GM19025 (cell line): ENCODE data around the gene CFAP97D1.
"Not testable (repeated sequence)": the region's sequence is repeated elsewhere in the genome, so short reads cannot be mapped to it uniquely, and the experiment has no call there.

Source experiments
- ATAC-seq: cut with Tn5 transposase; IDR thresholded peaks from one replicate; pipeline ENCODE4 v1.9.1; 2021; ENCODE audit warnings: mild to moderate bottlenecking, low read depth, moderate library complexity; ENCODE audit not compliant: unreplicated experiment

Gene CFAP97D1

GRCh38 chr17:43791589-43791988 is 11.4 kb downstream of the CFAP97D1 start:
- no peak for ATAC-seq

GRCh38 chr17:43792668-43793067 is 12.4 kb downstream of the CFAP97D1 start:
- ATAC-seq = not testable (repeated sequence)

GRCh38 chr17:43798024-43798423 is 17.8 kb downstream of the CFAP97D1 start:
- not testable (repeated sequence) for ATAC-seq

GRCh38 chr17:43799047-43799446 is 18.8 kb downstream of the CFAP97D1 start:
- no peak for ATAC-seq

GRCh38 chr17:43800736-43801135 is 20.5 kb downstream of the CFAP97D1 start:
- no peak for ATAC-seq

GRCh38 chr17:43801844-43802243 is 21.6 kb downstream of the CFAP97D1 start:
- no peak for ATAC-seq

- ATAC-seq = no peak
Observed at GRCh38 chr17:43803758-43804157, 23.5 kb downstream of the CFAP97D1 start.

GRCh38 chr17:43805117-43805516 is 24.9 kb downstream of the CFAP97D1 start:
- no peak for ATAC-seq

- no peak for ATAC-seq
Observed at GRCh38 chr17:43808076-43808475, 27.8 kb downstream of the CFAP97D1 start.

- no peak for ATAC-seq
Observed at GRCh38 chr17:43809121-43809520, 28.9 kb downstream of the CFAP97D1 start.

GRCh38 chr17:43810226-43810715 is 30.0 kb downstream of the CFAP97D1 start:
- no peak for ATAC-seq

GRCh38 chr17:43810823-43811222 is 30.6 kb downstream of the CFAP97D1 start:
- no peak for ATAC-seq

- ATAC-seq = no peak
Observed at GRCh38 chr17:43812396-43813265, 32.4 kb downstream of the CFAP97D1 start.

- ATAC-seq = no peak
Observed at GRCh38 chr17:43813386-43813785, 33.2 kb downstream of the CFAP97D1 start.

GRCh38 chr17:43814026-43814425 is 33.8 kb downstream of the CFAP97D1 start:
- ATAC-seq = no peak

GRCh38 chr17:43814714-43815113 is 34.5 kb downstream of the CFAP97D1 start:
- ATAC-seq = no peak

GRCh38 chr17:43816336-43817320 is 36.4 kb downstream of the CFAP97D1 start:
- no peak for ATAC-seq

- no peak for ATAC-seq
Observed at GRCh38 chr17:43817826-43818225, 37.6 kb downstream of the CFAP97D1 start.

- no peak for ATAC-seq
Observed at GRCh38 chr17:43818966-43819365, 38.7 kb downstream of the CFAP97D1 start.

- ATAC-seq = no peak
Observed at GRCh38 chr17:43820759-43821158, 40.5 kb downstream of the CFAP97D1 start.
